Heart left ventricle (tissue), 16 donors: Measurements from ENCODE around the gene CHD2. TPM values are rescaled to one million over a fixed set of nuclear protein-coding genes. Genes with fewer than 3 reads are reported as not detected.
A peak's percentile ranks its signal among the peaks of the same experiment; 100 is the strongest.

ENCODE experiments used
- ATAC-seq, 4 donors: fragments of 200-7000 bp; cut with Tn5 transposase; one replicate each; pipeline ENCODE4 v1.9.1; 2020 to 2022; ENCODE audit warnings: moderate library complexity in 4 of 4, mild to moderate bottlenecking in 3 of 4, moderate number of reproducible peaks in 1 of 4
- DNase-seq, 5 donors: peaks; one replicate each; pipeline ENCODE4 v3.0.0-alpha.2; 2020
- H3K27ac ChIP-seq, 12 donors: fragments of 200-600 bp; sonication (generic) in 4 of 12; one replicate each; pipeline versions ENCODE4 v1.5.0 to v1.8.0; 2016 to 2022; ENCODE audit warnings: mild to moderate bottlenecking in 2 of 12
- H3K27me3 ChIP-seq, 9 donors: fragments of 200-600 bp; sonication (generic) in 2 of 9; one replicate each; pipeline versions ENCODE4 v1.5.1 to v1.8.0; 2016 to 2022; ENCODE audit warnings: mild to moderate bottlenecking in 3 of 9
- H3K36me3 ChIP-seq, 9 donors: fragments of 200-600 bp; sonication (generic) in 2 of 9; one replicate each; pipeline versions ENCODE4 v1.5.0 to v1.8.0; 2018 to 2022; ENCODE audit warnings: mild to moderate bottlenecking in 2 of 9
- H3K4me1 ChIP-seq, 12 donors: fragments of 200-600 bp; sonication (generic) in 4 of 12; one replicate each; pipeline versions ENCODE4 v1.5.0 to v1.8.0; 2016 to 2022; ENCODE audit warnings: mild to moderate bottlenecking in 3 of 12
- H3K4me3 ChIP-seq, 12 donors: fragments of 200-600 bp; sonication (generic) in 4 of 12; one replicate each; pipeline versions ENCODE4 v1.5.0 to v1.8.0; 2017 to 2022; ENCODE audit warnings: mild to moderate bottlenecking in 9 of 12, moderate library complexity in 4 of 12
- H3K9me3 ChIP-seq, 12 donors: fragments of 200-600 bp; sonication (generic) in 4 of 12; one replicate each; pipeline versions ENCODE4 v1.5.0 to v1.8.0; 2016 to 2022; ENCODE audit warnings: mild to moderate bottlenecking in 1 of 12
- POLR2A ChIP-seq, 2 donors: fragments of 450-650 bp; IDR thresholded peaks; one replicate each; pipeline ENCODE4 v1.6.1; 2017; ENCODE audit warnings: antibody characterized with exemption in 2 of 2, mild to moderate bottlenecking in 2 of 2, moderate library complexity in 2 of 2
- WGBS, 4 donors: extraction: QIAGEN DNeasy Blood & Tissue Kit in 2 of 4; methylation state at CpG; one replicate each; pipeline versions ENCODE4 v1.1.5 to v1.1.7; 2013 to 2018; 5-methylcytosine and 5-hydroxymethylcytosine counted together
- intact Hi-C, 10 donors: fragments of 100-400 bp; cut with DNase I; formaldehyde crosslinking; loops; one replicate each; pipeline versions ENCODE4 v1.11.1 to v1.14.2; 2022
- polyA plus RNA-seq, 2 donors: library from polyadenylated mRNA; stranded (reverse); fragments of 200-250 nt; gene quantifications; one replicate each; pipeline ENCODE4 v1.2.3, GENCODE V29; 2013
- total RNA-seq, 9 donors: library from RNA; depleted of rRNA in 2 of 9; stranded (reverse); fragments of >200 nt in 2 of 9; fragmentation: NEBNext Ultra II Directional in 3 of 9; extraction: Animal tissue kit (Norgen Biotek cat#: 25700) in 3 of 9; gene quantifications; one replicate each; pipeline versions ENCODE4 v1.1.0 to v1.2.4, GENCODE V29; 2016 to 2023
- TF ChIP-seq, protein P1 (sequence below), 12 donors: fragments of 200-600 bp; sonication (generic) in 4 of 12; IDR thresholded peaks; one replicate each; pipeline versions ENCODE4 v1.5.0 to v1.8.0; 2018 to 2022; ENCODE audit warnings: antibody characterized with exemption in 12 of 12, mild to moderate bottlenecking in 5 of 12
- donor health status: ischemic (EF 13 %, LVEDD 7.1; RV severe dilation, severe dysfunction).
- donor health status: healthy with polysubstance abuse.
- donor health status: DM: no; HTN: yes; CAD: no.
- donor health status: DM: no; HTN: no; CAD: no.
- donor health status: ischemic (EF 25% LVEDD 6.9; RV normal size, moderate dysfunction).
- donor health status: ischemic (EF 25% LVEDD 5.7; RV mildly dilated, moderate dysfunction).
- donor health status: healthy.
- donor health status: DM: yes; HTN: yes; CAD: no.
- donor health status: ischemic (EF 35%, LVEDD 5.7; RV mildly dilated, moderate dysfunction).
- donor health status: nonischemic (EF 11% LVEDD 7.7; RV severe dilation, severe dysfunction).
- donor health status: DM: yes; HTN: yes; CAD: no.
- donor health status: PGD.
- donor health status: ischemic (EF 29% LVEDD 5.4; RV normal size, mild dysfunction).
- donor health status: nonischemic (EF 23%, LVEDD 6.1; RV moderate dilation, normal function).

Gene CHD2
- total and polyA plus RNA-seq, 11 donors, result 23.1 to 76.8 (median 41.6) TPM

DNA sequence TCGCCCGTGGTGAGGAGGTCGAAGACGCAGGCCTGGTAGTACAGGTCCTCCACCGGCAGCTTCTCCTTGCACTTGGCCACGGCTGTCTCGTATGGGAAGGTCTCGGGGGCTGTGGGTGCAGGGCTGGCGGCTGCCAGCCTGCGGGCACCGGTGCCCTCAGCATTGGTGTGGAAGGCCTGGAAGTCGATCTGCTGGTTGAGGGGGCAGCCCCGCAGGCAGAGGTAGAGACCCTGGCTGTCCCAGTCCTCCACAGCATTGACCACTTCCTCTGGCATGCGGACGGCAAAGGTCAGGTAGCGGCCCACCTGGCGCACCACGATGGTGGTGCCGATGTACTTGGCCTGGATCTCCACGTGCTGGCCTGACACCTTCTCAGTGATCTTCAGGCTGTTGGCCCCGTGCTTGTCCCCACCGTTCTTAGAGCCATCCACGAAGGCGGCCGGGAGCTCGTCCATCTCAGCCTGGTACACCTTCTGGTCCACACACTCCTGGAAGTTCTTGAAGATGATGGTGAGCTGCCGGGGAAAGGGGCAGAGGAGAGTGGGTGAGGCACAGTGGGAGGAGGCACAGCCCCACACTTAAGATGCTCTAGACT is 145.2 kb downstream of the CHD2 start:
- no peak for ATAC-seq
- intact Hi-C loops, result loop anchor here in 1 of 10 donors (10.0 kb wide), 1 partner anchor 940 kb away; no protein-coding TSS in a partner anchor

DNA sequence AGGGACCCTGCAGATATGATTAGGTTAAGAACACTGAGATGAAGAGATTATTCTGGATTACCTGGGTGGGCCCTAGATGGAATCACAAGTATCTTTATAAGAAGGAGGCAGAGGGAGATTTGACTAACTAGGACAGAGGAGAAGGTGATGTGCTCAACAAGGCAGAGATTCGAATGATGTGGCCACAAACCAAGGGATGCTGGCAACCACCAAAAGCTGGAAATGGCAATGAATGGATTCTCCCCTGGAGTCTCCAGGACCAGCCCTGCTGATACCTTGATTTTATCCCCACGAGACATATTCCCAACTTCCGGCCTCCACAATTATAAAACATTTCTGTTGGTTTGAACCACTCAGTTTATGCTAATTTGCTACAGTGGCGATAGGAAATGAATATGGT is 146.0 kb downstream of the CHD2 start:
- Histone ChIP-seq H3K4me1 (peaks cover 0 to 8% (median 0%) of the 10 kb centered on the region in 12 donors), H3K9me3 (peaks cover 0 to 14% (median 0%) of the 10 kb centered on the region in 12 donors), H3K27ac (no peak overlapping the region), H3K36me3 (peaks cover 0 to 67% (median 23%) of the 10 kb centered on the region in 9 donors), H3K4me3 (no peak overlapping the region), H3K27me3 (no peaks in the 10 kb centered on the region)
- TF ChIP-seq, protein P1, sequence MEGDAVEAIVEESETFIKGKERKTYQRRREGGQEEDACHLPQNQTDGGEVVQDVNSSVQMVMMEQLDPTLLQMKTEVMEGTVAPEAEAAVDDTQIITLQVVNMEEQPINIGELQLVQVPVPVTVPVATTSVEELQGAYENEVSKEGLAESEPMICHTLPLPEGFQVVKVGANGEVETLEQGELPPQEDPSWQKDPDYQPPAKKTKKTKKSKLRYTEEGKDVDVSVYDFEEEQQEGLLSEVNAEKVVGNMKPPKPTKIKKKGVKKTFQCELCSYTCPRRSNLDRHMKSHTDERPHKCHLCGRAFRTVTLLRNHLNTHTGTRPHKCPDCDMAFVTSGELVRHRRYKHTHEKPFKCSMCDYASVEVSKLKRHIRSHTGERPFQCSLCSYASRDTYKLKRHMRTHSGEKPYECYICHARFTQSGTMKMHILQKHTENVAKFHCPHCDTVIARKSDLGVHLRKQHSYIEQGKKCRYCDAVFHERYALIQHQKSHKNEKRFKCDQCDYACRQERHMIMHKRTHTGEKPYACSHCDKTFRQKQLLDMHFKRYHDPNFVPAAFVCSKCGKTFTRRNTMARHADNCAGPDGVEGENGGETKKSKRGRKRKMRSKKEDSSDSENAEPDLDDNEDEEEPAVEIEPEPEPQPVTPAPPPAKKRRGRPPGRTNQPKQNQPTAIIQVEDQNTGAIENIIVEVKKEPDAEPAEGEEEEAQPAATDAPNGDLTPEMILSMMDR (IDR thresholded peaks at IDR 0.05), result no peak
- no peak for TF ChIP-seq POLR2A (IDR thresholded peaks at IDR 0.05)
- WGBS, 4 donors, result 89 to 99% (median 93%) methylated on average over 4 of the region's 4 CpGs
- ATAC-seq (no peak), DNase-seq (no peak)
- intact Hi-C loops, result loop anchor here in 1 of 10 donors (10.0 kb wide), 1 partner anchor 939 kb away; no protein-coding TSS in a partner anchor

More for the DNA sequence above, 145.2 kb downstream of the CHD2 start:
- 93 to 96% (median 96%) methylated on average over 26 to 27 of the region's 27 CpGs for WGBS, 4 donors
- H3K9me3 ChIP-seq, result peaks cover 0 to 14% (median 0%) of the 10 kb centered on the region in 12 donors
- no peak overlapping the region for H3K4me3 ChIP-seq
- peaks cover 0 to 8% (median 0%) of the 10 kb centered on the region in 12 donors for H3K4me1 ChIP-seq
- H3K27ac ChIP-seq, result no peak overlapping the region
- no peaks in the 10 kb centered on the region for H3K27me3 ChIP-seq
- H3K36me3 ChIP-seq, result peaks cover 0 to 59% (median 17%) of the 10 kb centered on the region in 9 donors
- TF ChIP-seq, protein P1 (IDR thresholded peaks at IDR 0.05), result no peak
- TF ChIP-seq POLR2A (IDR thresholded peaks at IDR 0.05), result no peak
- DNase-seq, result peak in 2 of 5 donors; percentile 20 to 43

DNA sequence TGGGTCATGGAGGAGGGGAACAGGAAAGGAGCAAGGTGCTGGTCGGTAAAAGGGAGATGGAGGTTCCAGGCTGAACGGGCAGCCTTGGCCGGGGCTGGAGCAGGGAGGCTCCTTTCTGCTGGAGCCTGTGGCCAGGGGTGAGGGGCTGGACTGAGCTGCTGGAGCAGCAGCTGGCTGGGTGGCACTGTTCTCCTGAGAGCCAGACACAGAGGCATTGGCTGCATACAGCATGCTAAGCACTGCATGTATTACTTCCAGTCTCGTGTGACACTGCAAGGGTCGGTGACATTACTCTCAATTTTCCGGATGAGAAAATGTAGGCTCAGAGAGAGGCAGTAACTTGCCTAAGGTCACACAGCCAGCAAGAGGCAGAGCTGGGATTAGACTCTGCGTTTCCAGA is 146.6 kb downstream of the CHD2 start:
- no peaks in the 10 kb centered on the region for H3K27me3 ChIP-seq
- peaks cover 0 to 73% (median 23%) of the 10 kb centered on the region in 9 donors for H3K36me3 ChIP-seq
- H3K4me1 ChIP-seq, result peaks cover 0 to 8% (median 0%) of the 10 kb centered on the region in 12 donors
- no peak overlapping the region for H3K27ac ChIP-seq
- peaks cover 0 to 14% (median 0%) of the 10 kb centered on the region in 12 donors for H3K9me3 ChIP-seq
- no peak for TF ChIP-seq POLR2A (IDR thresholded peaks at IDR 0.05)
- TF ChIP-seq, protein P1 (IDR thresholded peaks at IDR 0.05), result no peak
- no peak overlapping the region for H3K4me3 ChIP-seq
- ATAC-seq (no peak), DNase-seq (peak in 1 of 5 donors; percentile 7)
- 64 to 79% (median 75%) methylated on average over 6 to 7 of the region's 7 CpGs for WGBS, 4 donors
- intact Hi-C loops, result loop anchor here in 1 of 10 donors (10.0 kb wide), 1 partner anchor 938 kb away; no protein-coding TSS in a partner anchor

DNA sequence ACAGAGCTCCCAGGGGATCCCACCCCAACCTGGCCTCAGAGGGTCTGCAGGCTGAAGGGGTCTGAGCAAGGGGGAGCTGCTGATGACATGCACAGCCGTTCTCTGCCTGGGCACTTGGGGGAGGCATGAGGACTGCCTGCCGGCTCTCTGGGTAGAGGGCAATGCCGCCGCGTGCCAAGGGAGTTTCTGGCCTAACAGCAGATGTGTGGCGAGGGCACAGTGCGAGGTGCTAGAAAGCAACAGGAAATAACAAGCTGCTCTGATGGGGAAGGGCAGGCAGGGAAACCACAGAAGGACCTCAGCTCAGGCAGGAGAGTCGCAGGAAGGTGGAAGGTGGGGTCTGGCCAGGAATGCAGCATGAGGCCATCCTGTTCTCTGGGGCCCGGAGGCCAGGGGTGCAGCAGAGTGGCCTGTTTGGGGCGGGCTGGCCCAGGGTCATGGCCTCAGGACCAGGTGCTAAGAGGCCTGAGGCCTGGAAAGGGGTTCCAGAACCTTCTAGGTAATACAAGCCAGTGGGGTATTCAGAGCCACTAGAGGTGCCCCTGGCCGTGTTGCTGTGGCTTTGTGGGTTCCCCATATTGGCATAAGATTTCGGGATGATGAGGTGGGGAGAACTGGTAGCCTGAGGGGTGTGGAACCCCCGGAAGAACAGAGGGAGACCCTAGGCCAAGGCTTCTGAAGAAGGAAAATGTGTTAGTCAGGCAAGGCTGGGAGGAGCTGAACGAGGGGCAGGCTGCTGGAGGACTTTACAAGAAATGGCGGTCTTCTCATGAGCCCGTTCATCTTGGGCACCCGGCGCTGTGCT is 147.7 kb downstream of the CHD2 start:
- no peak for TF ChIP-seq POLR2A (IDR thresholded peaks at IDR 0.05)
- TF ChIP-seq, protein P1 (IDR thresholded peaks at IDR 0.05), result no peak
- intact Hi-C loops, result loop anchor here in 1 of 10 donors (10.0 kb wide), 1 partner anchor 937 kb away; no protein-coding TSS in a partner anchor
- DNase-seq, result peak in 1 of 5 donors; percentile 71
- peaks cover 0 to 8% (median 0%) of the 10 kb centered on the region in 12 donors for H3K4me1 ChIP-seq
- peak overlapping the region in 1 of 12 donors; percentile 24 for H3K27ac ChIP-seq
- H3K9me3 ChIP-seq, result peaks cover 0 to 14% (median 0%) of the 10 kb centered on the region in 12 donors
- 78 to 87% (median 85%) methylated on average over 14 to 18 of the region's 18 CpGs for WGBS, 4 donors
- H3K27me3 ChIP-seq, result no peaks in the 10 kb centered on the region
- H3K36me3 ChIP-seq, result peaks cover 0 to 80% (median 30%) of the 10 kb centered on the region in 9 donors
- no peak overlapping the region for H3K4me3 ChIP-seq
- ATAC-seq, result no peak
